Activated effector memory CD4-positive, alpha-beta T cell treated with anti-CD3 and anti-CD28 coated beads, Interleukin-2, amount 50 U/mL, for 16 hours (primary cell): ENCODE data around the gene CPLX3.

ENCODE experiments used
- DNase-seq: peaks from one replicate; pipeline ENCODE4 v3.0.0-alpha.2; 2020

The CPLX3 gene

DNA sequence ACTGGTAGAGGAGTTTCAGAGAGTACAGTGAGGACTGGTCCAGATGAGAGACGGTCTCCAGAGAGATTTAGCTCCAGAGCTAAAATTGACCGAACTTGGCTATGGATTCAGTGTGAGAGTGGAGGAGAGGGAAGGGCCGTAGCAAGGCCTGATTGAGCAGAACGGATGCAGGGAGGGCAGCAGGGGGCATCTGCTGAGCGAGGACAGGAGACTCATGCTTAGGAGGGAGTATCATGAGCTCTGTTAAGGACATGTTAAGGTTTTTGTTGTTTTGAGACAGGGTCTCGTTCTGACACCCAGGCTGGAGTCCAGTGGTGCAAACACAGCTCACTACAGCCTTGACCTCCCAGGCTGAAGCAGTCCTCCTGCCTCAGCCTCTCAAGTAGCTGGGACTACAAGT, 21.5 kb upstream of the CPLX3 start:
- DNase-seq, result no peak

DNA sequence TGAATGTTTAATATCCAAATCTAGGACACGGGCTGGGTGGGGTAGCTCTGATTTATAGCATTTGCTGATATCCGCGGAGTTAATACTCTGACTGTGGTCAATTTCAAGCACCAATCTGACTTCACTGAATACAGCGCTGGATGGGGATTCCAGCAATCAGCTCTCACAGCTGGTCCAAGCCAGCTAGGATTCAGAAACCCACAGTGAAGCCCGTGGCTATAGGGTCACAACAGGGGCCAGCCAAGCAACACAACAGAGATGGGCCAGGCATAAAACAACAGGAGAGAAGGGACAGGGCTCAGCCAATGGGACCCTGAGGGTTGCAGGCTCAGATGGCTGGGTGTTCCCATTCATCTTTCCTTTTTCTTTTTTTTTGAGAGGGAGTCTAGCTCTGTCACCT, 19.1 kb upstream of the CPLX3 start:
- no peak for DNase-seq

- no peak for DNase-seq
Measured at GRCh38 chr15:74808078-74808839, 18.2 kb upstream of the CPLX3 start.

GRCh38 chr15:74808840-74809229, 17.6 kb upstream of the CPLX3 start:
- no peak for DNase-seq

- DNase-seq, result no peak
Measured at GRCh38 chr15:74809242-74809641, 17.2 kb upstream of the CPLX3 start.

DNA sequence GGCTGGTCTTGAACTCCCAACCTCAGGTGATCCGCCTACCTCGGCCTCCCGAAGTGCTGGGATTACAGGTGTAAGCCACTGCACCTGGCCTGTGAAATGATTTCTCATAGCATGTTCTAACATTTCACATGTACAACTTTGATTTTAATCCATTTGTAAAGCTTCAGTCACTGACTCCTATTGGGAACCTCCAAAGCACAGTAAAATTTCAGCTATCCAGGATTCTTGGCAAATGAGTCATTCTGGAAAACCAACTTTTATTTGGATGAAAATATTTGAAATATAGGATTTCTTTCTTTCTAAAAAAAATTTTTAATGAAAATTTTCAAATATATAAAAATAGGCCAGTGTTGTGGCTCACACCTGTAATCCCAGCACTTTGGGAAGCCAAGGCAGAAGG, 16.5 kb upstream of the CPLX3 start:
- no peak for DNase-seq

GRCh38 chr15:74812533-74812932, 13.9 kb upstream of the CPLX3 start, which contains the start of gene LMAN1L:
Gene LMAN1L, plus strand, starts transcription at chr15:74812835. Its CDS starts 20 bp downstream, at chr15:74812855.
- DNase-seq, result no peak

- no peak for DNase-seq
Measured at GRCh38 chr15:74815121-74815934, 11.1 kb upstream of the CPLX3 start.

- DNase-seq, result no peak
Measured at GRCh38 chr15:74815961-74816360, 10.5 kb upstream of the CPLX3 start.

- no peak for DNase-seq
Measured at GRCh38 chr15:74816624-74817369, 9.6 kb upstream of the CPLX3 start.

DNA sequence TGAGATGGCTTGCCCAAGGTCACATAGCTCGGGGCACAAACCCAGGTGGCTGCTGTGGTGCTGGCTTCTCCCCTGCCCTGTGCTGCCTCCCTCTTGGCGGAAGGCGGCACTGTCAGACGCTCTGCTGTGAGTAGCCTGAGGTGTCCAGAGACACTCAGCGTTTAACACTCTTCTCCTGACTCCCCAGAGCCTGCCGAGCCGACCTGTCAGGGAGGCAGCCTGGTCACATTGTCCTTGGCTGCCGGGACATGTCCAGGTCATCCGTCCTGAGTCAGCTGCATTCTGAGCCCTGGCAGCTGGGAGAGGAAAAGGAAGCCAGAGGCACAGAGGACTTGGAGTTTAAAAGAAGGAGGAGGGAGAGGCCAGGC, 9.1 kb upstream of the CPLX3 start:
- no peak for DNase-seq

GRCh38 chr15:74820056-74820455, 6.4 kb upstream of the CPLX3 start:
- DNase-seq, result no peak

DNA sequence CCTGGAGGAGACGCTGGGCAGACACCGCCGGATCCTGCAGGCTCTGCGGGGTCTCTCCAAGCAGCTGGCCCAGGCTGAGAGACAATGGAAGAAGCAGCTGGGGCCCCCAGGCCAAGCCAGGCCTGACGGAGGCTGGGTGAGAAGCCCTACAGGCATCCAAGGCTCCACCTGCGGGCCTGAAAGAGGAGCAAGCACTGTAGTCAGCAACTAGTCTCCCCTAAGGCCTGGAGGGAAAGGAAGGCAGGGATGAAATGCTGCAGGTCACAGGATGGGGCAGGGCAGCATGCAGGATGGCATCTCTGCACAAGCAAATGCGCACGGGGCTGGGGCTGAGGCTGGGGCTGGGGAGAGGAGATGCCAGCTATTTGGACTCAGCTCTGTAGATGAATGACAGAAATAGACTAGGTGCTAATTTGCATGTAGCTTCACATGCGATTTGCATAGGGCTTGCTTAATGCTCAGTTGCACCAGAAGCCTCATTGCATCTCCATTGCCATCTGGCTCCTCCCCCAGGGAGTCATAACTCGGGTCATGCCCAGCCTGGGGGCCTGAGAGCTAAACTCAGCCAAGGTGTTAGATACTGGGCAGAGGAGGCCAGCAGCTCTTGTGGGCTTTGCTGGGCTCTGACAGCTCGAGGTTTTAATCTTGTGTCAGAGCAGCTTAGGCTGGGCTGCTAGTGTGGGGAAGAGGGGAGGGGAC, 5.2 kb upstream of the CPLX3 start:
- DNase-seq, result no peak

- DNase-seq, result no peak
Measured at GRCh38 chr15:74821790-74822158, 4.7 kb upstream of the CPLX3 start.

GRCh38 chr15:74822233-74822632, 4.2 kb upstream of the CPLX3 start:
- no peak for DNase-seq

DNA sequence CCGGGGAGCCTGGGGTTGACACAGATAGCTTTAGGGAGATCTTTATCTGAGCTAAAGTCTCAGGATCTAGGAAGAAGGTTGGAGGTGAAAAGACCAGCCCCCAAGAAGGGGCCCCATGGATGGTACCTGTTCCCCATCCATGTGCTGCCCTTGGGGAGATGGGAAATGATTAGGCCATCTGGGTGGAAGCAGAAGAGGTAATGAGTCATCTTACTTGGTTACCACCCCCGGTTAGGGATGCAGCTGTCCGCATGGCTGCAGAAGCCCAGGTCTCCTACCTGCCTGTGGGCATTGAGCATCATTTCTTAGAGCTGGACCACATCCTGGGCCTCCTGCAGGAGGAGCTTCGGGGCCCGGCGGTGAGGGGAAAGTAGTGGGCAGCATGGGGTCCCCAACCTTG, 3.1 kb upstream of the CPLX3 start:
- DNase-seq, result no peak

DNA sequence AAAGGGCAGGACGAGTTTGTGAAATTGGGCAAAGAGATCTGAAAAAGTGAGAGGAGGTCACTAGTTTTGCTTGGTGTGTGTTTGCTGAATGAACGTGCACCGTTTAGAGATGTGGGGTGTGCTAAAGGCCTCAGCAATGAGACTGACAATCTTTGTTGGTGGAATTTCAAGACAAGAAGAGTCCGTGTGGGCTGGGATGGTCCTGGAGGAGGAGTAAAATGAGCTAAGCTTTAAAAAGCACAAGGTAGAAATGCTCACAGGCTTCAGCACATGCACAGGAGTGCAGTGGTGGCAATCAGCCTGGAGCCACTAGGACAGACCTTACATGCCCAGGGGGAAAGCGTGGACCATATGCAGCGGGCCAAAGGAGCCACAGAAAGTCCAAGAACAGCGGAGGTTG, 1.5 kb upstream of the CPLX3 start:
- DNase-seq, result no peak

DNA sequence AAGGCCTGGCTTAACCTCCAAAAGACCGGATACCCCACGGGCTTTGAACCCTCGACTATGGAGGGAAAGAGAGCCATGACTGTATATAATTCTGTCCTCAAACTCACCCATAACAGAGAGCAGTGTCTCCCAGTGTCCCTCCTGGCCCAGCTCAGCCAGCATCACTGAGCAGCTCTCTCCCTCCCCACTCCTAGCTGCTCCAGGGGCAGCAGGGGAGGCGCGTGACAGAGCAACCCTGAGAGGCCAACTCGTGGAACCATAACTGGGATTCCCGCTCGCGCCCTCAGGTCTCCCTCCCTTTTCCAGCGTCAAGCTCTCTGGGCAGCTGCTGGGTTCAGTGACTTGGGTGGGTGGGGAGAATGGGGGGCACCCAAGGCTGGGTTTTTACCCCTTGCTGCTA, 561 bp upstream of the CPLX3 start:
- DNase-seq, result no peak

- no peak for DNase-seq
Measured at GRCh38 chr15:74826921-74827320, 494 bp downstream of the CPLX3 start.

- no peak for DNase-seq
Measured at GRCh38 chr15:74827614-74828013, 1.2 kb downstream of the CPLX3 start.

DNA sequence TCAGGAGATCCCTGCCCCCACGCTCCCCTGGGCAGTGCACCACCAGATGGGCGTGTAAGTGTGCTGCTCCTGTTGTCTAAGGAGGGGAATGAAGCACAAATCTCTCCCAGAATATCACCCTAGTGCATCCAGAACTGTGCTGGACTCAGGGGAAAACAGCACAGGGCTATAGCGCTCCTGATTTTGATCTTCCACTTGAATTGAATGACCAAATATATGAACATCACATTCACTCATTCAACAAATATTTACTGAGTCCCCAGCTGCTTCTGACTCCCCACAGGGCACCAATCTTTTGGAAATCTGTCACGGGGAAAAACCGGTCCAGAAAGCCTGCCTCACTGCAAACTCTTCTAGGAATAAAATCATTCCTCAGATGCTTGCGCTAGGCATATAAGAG, 2.4 kb downstream of the CPLX3 start:
- DNase-seq, result no peak

DNA sequence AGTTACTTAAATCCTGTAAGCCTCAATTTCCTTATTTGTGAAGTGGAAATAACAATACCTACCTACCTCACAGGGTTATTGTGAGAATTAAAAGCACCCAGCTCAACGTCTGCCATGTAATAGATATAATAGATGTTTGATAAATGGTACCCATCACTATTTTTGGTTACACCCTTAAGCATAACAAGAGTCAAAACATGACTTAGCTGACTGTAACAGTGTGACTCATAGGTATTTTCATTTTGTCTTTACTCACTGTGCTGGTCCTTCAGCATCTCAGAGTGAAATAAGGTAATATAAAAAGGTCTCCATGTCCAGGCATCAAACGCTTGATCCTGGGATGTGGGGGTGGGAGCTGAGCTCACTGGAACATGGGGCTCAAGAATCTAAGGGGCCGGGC, 3.1 kb downstream of the CPLX3 start:
- DNase-seq, result no peak

DNA sequence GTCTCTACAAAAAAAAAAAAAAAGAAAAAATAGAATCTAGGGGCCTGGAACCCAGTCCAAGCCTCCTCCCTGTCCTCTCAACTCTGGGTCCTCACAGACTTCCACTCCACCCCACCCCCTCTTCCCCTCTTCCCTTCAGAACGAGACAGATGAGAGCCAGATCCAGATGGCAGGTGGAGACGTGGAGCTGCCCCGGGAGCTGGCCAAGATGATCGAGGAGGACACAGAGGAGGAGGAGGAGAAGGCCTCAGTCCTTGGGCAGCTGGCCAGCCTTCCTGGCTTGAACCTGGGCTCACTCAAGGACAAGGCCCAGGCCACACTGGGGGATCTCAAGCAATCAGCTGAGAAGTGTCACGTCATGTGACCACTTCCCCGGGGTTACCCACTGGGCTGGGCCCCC, 3.6 kb downstream of the CPLX3 start:
- DNase-seq, result no peak
